HG02870 (cell line): ENCODE measurements around the gene ADPRHL1.

Source experiments
- ATAC-seq: cut with Tn5 transposase; IDR thresholded peaks from one replicate; pipeline ENCODE4 v1.9.1; 2021; ENCODE audit warnings: mild to moderate bottlenecking, moderate library complexity; ENCODE audit not compliant: unreplicated experiment

The ADPRHL1 gene

GRCh38 chr13:113433391-113433916 is 19.8 kb downstream of the ADPRHL1 start:
- ATAC-seq = no peak

- ATAC-seq = no peak
These were observed 20.6 kb downstream of the ADPRHL1 start for GRCh38 chr13:113432506-113433270.

GRCh38 chr13:113431171-113431570 is 22.1 kb downstream of the ADPRHL1 start:
- no peak for ATAC-seq

- no peak for ATAC-seq
These were observed 22.7 kb downstream of the ADPRHL1 start for GRCh38 chr13:113430378-113431110.

GRCh38 chr13:113429608-113429985 is 23.7 kb downstream of the ADPRHL1 start:
- ATAC-seq = no peak

- no peak for ATAC-seq
These were observed 24.2 kb downstream of the ADPRHL1 start for GRCh38 chr13:113428871-113429607.

- ATAC-seq = no peak
These were observed 24.8 kb downstream of the ADPRHL1 start for GRCh38 chr13:113428469-113428865.

- ATAC-seq = no peak
These were observed 25.5 kb downstream of the ADPRHL1 start for GRCh38 chr13:113427562-113428468.

GRCh38 chr13:113426591-113426986 is 26.7 kb downstream of the ADPRHL1 start:
- ATAC-seq = no peak

GRCh38 chr13:113425941-113426590 is 27.2 kb downstream of the ADPRHL1 start:
- ATAC-seq = no peak

GRCh38 chr13:113423520-113424163 is 29.6 kb downstream of the ADPRHL1 start:
- ATAC-seq = no peak

- no peak for ATAC-seq
These were observed 30.3 kb downstream of the ADPRHL1 start for GRCh38 chr13:113422807-113423519.

GRCh38 chr13:113421673-113422270 is 31.5 kb downstream of the ADPRHL1 start:
- ATAC-seq = no peak

GRCh38 chr13:113420833-113421600 is 32.3 kb downstream of the ADPRHL1 start:
- ATAC-seq = no peak

- no peak for ATAC-seq
These were observed 33.1 kb downstream of the ADPRHL1 start for GRCh38 chr13:113420232-113420631.

- no peak for ATAC-seq
These were observed 33.6 kb downstream of the ADPRHL1 start for GRCh38 chr13:113419531-113420193.

GRCh38 chr13:113418722-113419049 is 34.6 kb downstream of the ADPRHL1 start:
- ATAC-seq = no peak
